T1000 (cell line): ENCODE measurements around the gene EPB41L5.
"Not testable (repeated sequence)": the region's sequence is repeated elsewhere in the genome, so short reads cannot be mapped to it uniquely, and the experiment has no call there.

Experiments
- DNase-seq: peaks from one replicate; lab custom pipeline; 2025; ENCODE audit warnings: mixed read lengths; lab: John Stamatoyannopoulos, UW

The EPB41L5 gene

GRCh38 chr2:120199817-120200459, 187.1 kb downstream of the EPB41L5 start:
- not testable (repeated sequence) for DNase-seq

GRCh38 chr2:120203251-120204021, 190.6 kb downstream of the EPB41L5 start:
- DNase-seq = no peak

- DNase-seq = no peak
Observed at GRCh38 chr2:120204022-120204405, 191.1 kb downstream of the EPB41L5 start.

GRCh38 chr2:120204417-120204816, 191.5 kb downstream of the EPB41L5 start:
- no peak for DNase-seq

GRCh38 chr2:120204945-120205670, 192.2 kb downstream of the EPB41L5 start:
- no peak for DNase-seq

- no peak for DNase-seq
Observed at GRCh38 chr2:120206022-120206581, 193.2 kb downstream of the EPB41L5 start.

GRCh38 chr2:120208381-120209353, 195.8 kb downstream of the EPB41L5 start:
- no peak for DNase-seq

GRCh38 chr2:120209427-120210269, 196.8 kb downstream of the EPB41L5 start:
- DNase-seq = no peak

- DNase-seq = no peak
Observed at GRCh38 chr2:120210270-120210693, 197.4 kb downstream of the EPB41L5 start.

- DNase-seq = no peak
Observed at GRCh38 chr2:120218181-120218580, 205.3 kb downstream of the EPB41L5 start.

- DNase-seq = no peak
Observed at GRCh38 chr2:120219291-120219690, 206.4 kb downstream of the EPB41L5 start.

- no peak for DNase-seq
Observed at GRCh38 chr2:120219766-120220165, 206.9 kb downstream of the EPB41L5 start.

GRCh38 chr2:120220756-120221155, 207.9 kb downstream of the EPB41L5 start:
- DNase-seq = no peak

- DNase-seq = no peak
Observed at GRCh38 chr2:120221616-120222015, 208.7 kb downstream of the EPB41L5 start.

- DNase-seq = no peak
Observed at GRCh38 chr2:120222186-120223033, 209.5 kb downstream of the EPB41L5 start.

- peak; percentile 77 for DNase-seq
Observed at GRCh38 chr2:120223034-120223912, 210.4 kb downstream of the EPB41L5 start, which contains the start of gene TMEM185B. Gene TMEM185B (minus strand): TSS chr2:120223400. CDS start chr2:120222976, 424 bp downstream.

- no peak for DNase-seq
Observed at GRCh38 chr2:120224256-120224655, 211.4 kb downstream of the EPB41L5 start.
